ENCODE data around the gene TRIM5.

- TF ChIP-seq CTCF (IDR thresholded peaks at IDR 0.05 in 2 of 3, conservative IDR thresholded peaks at IDR 0.05 in 1 of 3; ENCODE audit: control insufficient read depth in 2 of 3, extremely low read depth in 1 of 3, insufficient read depth in 1 of 3, low read depth in 3 of 3, low read length in 3 of 3) (no peak), ATF7 (IDR thresholded peaks at IDR 0.05; ENCODE audit: low read depth) (no peak), POLR2A (IDR thresholded peaks at IDR 0.05; ENCODE audit: low read depth, low read length) (no peak), SPI1 (IDR thresholded peaks at IDR 0.05; ENCODE audit: borderline replicate concordance, insufficient read depth, low read depth, low read length) (no peak), RAD21 (IDR thresholded peaks at IDR 0.05; ENCODE audit: insufficient read depth, low read depth, low read length) (no peak), FOXK2 (IDR thresholded peaks at IDR 0.05) (no peak), SUZ12 (IDR thresholded peaks at IDR 0.05; ENCODE audit: unreplicated experiment) (no peak), BHLHE40 (IDR thresholded peaks at IDR 0.05; ENCODE audit: borderline replicate concordance in 1 of 2, low read depth in 2 of 2, low read length in 1 of 2) (no peak), BACH1 (IDR thresholded peaks at IDR 0.05; ENCODE audit: borderline replicate concordance) (no peak)
Measured at GRCh38 chr11:5679811-5680210, 5.1 kb downstream of the TRIM5 start.
